ENCODE measurements around the gene P2RX3.

Gene P2RX3

GRCh38 chr11:57376095-57377090 lies 38.2 kb downstream of the P2RX3 start:
- no peak for DNase-seq

GRCh38 chr11:57377107-57377506 lies 39.0 kb downstream of the P2RX3 start:
- DNase-seq: no peak

- DNase-seq: no peak
Observed at GRCh38 chr11:57378186-57378585, 40.0 kb downstream of the P2RX3 start.

GRCh38 chr11:57379732-57380131 lies 41.6 kb downstream of the P2RX3 start:
- no peak for DNase-seq

GRCh38 chr11:57380975-57381374 lies 42.8 kb downstream of the P2RX3 start, which contains the start of gene PRG3:
Gene PRG3 (minus strand): TSS chr11:57381150. CDS start chr11:57380708, 442 bp downstream.
- DNase-seq: no peak

- no peak for DNase-seq
Observed at GRCh38 chr11:57386178-57386940, 48.2 kb downstream of the P2RX3 start.

GRCh38 chr11:57387289-57388030 lies 49.3 kb downstream of the P2RX3 start:
- DNase-seq: peak; percentile 3

- no peak for DNase-seq
Observed at GRCh38 chr11:57390535-57390934, 52.4 kb downstream of the P2RX3 start, which contains the start of gene PRG2. Gene PRG2 (minus strand): TSS chr11:57390650. CDS start chr11:57389944, 706 bp downstream.

- DNase-seq: no peak
Observed at GRCh38 chr11:57391111-57391510, 53.0 kb downstream of the P2RX3 start.

GRCh38 chr11:57391539-57391938 lies 53.4 kb downstream of the P2RX3 start:
- no peak for DNase-seq

- DNase-seq: no peak
Observed at GRCh38 chr11:57392066-57392762, 54.1 kb downstream of the P2RX3 start.

- DNase-seq: no peak
Observed at GRCh38 chr11:57392763-57393105, 54.6 kb downstream of the P2RX3 start.

- DNase-seq: no peak
Observed at GRCh38 chr11:57394203-57394965, 56.2 kb downstream of the P2RX3 start.

- no peak for DNase-seq
Observed at GRCh38 chr11:57395905-57396623, 57.9 kb downstream of the P2RX3 start.

- no peak for DNase-seq
Observed at GRCh38 chr11:57396744-57397143, 58.6 kb downstream of the P2RX3 start.

- no peak for DNase-seq
Observed at GRCh38 chr11:57397394-57397990, 59.3 kb downstream of the P2RX3 start.

- DNase-seq: no peak
Observed at GRCh38 chr11:57399221-57399620, 61.1 kb downstream of the P2RX3 start.

- DNase-seq: no peak
Observed at GRCh38 chr11:57399972-57400578, 61.9 kb downstream of the P2RX3 start.

GRCh38 chr11:57402188-57403002 lies 64.2 kb downstream of the P2RX3 start:
- no peak for DNase-seq

All from fibroblast of skin of scalp (primary cell).